CD4-positive, alpha-beta T cell treated with Interleukin-6 at 100 ng/mL for 8 hours (primary cell): ENCODE measurements around the gene WDR37.
"Not testable (repeated sequence)": the region's sequence is repeated elsewhere in the genome, so short reads cannot be mapped to it uniquely, and the experiment has no call there.

ENCODE experiments used
- DNase-seq: peaks from one replicate; pipeline ENCODE4 v3.0.0-alpha.2; 2020; ENCODE audit warnings: mixed read lengths, low spot score

Gene WDR37

DNA sequence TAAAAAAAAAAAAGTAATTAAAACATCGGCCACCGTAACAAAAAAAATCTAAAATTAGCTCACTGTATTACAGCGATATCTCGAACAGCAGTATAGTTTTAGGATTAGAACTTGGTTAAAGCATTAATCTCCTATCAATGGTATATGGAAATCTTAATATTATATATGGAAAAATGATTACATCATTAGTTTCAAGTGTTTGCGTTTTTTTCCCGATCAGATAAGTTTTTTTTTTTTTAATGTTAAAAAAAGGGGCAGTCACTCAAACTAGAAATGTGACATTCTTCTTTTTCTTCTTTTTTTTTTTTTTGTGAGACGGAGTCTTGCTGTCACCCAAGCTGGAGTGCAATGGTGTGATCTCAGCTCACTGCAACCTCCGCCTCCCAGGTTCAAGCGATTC lies 14.7 kb upstream of the WDR37 start:
- DNase-seq: no peak

DNA sequence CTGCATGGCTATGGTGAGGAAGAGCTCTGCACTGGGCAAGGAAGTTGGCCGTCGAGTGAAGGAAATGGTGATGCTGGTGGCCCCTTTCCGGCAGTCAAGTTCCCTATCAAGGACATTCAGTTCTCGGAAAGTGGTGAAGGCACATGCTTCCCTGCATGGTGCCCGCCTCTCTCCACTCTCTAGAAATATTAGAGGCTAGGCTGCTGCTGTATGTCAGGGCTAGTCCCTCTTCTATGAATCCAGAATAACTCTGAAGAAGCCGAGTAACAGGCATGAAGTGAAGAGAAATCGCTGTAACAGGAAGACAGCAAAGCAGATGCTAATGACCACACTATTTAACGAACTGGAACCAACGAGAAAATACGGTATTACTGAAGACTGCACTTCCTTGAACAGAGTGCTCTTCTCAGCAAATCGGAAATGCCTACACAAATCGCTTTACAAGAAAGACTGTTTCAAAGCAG lies 12.6 kb upstream of the WDR37 start:
- peak; percentile 27 for DNase-seq

DNA sequence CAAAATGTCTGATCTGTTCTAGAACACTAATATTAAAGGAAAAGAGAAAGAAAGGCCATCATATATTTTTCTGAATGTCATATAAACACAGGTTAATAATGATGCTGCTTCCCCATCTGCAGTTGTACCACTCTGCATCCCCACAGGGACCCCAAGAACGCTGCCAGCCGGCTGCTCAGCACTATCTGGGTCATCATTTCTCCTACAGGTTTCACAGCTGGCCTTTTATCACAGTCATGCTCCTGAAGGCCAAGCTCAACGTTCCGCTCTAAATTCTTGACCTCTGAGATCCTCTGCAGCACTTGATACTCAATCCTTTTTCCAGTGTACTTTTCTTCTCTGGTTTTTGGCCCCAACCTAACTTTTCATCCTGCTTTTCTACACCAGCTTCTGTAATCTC lies 12.0 kb upstream of the WDR37 start:
- no peak for DNase-seq

DNA sequence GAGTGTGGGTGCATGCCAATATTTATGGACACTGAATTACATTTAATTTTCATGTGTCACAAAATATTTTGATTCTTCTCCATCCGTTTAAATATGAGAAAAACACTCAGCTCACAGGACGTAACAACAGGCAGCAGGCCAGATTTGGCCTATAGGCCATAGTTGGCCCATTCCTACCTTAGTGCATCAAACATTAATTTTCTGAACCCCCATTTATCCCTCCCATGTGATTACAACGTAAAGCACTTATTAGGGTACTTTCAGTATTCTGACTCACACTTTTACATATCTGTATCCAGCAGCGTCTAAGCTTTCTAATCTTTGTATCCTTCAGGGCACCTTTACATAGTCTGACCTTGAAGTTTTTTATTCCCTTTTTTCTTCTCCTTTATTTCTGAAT lies 11.2 kb upstream of the WDR37 start:
- no peak for DNase-seq

DNA sequence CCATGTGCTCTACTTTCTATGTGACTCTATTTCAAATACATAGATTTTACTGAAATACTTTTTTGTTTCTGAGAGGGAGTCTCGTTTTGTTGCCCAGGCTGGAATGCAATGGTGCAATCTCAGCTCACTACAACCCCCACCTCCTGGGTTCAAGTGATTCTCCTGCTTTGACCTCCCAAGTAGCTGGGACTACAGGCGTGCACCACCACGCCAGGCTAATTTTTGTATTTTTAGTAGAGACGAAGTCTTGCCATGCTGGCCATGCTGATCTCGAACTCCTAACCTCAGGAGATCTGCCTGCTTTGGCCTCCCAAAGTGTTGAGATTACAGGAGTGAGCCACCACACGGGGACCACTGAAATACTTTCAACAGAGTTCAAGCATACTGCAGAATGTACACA lies 10.8 kb upstream of the WDR37 start:
- DNase-seq: no peak

DNA sequence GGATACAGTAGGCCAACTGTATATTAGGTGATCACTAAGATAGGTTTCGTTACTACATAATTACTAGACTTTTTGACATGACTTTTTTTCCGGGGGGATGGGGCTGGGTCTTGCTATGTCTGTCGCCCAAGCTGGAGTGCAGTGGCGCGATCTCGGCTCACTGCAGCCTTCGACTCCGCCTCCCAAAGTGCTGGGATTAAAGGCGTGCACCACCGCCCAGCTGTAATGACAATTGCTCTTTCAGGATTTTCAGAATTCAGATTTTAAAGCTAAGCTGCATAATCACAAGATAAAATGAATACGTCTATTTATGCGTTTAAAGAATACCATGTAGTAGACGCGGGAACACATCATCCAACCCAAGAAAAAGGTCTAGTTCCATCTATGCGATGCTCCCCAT lies 8.2 kb upstream of the WDR37 start:
- DNase-seq: no peak

DNA sequence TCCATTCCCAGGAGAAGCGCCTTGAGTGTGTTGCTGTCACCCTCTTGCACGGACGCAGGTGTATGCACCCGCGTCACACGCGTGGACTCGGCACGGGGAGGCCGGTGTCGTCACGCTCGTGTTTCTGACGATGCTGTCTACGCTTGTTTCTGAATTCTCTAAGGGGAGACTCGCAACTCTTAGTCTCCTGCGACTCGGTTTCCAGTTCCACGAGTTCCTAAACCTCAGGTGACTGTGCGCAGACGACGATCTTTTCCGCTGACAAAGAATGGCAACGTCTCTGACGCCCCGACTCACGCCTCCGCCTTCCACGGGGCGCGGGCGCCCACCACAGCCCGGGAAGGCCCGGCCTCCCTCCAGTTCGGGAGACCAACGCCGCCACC lies 7.8 kb upstream of the WDR37 start:
- DNase-seq: peak; percentile 49

DNA sequence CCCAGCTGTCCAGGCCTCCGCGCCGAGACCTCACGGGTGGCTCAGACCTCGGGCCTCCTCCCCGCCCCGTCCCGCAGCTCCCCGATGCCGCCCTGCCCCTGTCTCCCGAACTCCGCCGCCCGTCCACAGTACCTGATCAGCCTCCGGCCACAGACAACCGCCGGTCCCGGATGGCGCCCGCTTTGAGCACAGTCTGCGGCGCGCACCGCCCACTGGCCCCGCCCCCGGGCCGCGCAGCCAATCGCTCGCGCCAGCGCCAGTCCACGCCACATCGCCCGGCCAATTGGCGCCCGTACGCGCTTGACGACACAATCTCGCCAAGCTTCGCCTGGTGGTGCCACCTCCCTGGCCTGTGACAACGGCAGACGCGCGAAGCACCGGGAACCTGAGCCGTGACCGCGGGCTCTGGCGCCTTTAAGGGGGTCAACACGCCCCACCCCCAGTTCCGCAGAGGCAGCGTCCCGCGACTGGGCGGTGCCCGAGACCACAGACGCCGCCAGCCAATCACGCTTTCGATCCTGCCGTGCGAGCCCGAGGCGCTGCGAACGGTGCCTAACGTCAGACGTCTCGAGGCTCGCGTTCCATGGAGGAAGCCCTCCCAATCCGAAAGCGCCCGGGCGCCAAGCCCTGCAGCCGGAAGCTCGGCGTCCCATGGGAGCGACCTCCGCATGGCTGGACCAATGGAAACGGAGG lies 7.3 kb upstream of the WDR37 start, which contains the start of gene IDI1:
IDI1 (minus strand) TSS at position 388 of the 693 bp plus-strand sequence; CDS start at position 272, 116 bp downstream.
- DNase-seq: peak; percentile 95

DNA sequence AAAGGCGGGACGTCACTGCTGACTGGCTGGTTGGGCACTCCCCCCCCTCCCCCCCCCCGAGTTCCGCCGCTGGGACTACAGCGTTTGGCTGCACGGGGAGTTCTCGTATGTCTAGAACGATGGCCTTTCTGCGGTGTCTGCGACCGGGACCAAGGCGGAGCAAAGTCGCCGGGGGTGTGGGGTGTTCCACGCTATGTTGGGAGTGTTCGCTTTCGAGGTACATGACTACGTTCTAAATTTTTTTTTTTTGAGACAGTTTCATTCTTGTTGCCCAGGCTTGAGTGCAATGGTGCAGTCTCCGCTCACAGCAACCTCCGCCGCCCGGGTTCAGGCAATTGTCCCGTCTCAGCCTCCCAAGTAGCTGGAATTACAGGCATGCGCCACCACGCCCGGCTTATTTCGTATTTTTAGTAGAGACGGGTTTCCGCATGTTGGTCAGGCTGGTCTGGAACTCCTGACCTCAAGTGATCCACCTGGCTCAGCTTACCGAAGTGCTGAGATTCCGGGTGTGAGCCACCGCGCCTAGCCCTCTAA lies 6.7 kb upstream of the WDR37 start:
- no peak for DNase-seq

DNA sequence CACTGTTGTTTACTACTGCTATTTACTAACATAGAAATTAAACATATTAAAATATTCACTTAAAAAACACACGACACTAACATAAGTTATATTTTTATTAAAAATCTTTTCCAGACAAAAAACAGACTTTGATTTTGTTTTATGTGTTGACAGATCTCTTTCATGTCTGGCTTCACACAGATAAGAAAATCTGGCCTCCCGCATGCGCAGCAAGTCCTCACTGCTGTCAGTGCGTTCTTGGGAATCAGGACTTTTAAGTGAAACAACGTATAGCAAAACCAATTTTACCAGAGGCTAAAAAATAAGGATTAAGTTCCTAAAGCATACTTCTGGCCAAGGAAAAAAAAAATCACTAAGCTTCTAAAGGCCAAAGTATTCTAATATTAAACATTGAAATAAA lies 6.0 kb upstream of the WDR37 start:
- no peak for DNase-seq

DNA sequence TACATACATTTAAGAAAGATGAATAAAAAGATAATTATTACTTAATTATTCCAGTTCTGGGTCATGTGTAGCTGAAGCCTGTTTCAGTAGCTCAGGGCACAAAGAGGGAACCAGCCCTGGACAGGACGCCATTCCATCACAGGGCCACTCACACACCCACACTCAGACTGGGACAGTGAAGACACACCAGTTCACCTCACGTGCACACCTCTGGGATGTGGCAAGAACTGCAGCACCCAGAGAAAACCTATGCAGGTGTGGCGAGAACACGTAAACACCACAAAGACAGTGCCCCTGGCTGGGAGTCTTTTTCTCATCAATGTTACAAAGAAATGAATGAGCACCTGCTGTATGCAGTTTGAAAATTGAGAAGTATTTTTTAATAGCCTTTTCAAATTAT lies 5.6 kb upstream of the WDR37 start:
- peak; percentile 37 for DNase-seq

DNA sequence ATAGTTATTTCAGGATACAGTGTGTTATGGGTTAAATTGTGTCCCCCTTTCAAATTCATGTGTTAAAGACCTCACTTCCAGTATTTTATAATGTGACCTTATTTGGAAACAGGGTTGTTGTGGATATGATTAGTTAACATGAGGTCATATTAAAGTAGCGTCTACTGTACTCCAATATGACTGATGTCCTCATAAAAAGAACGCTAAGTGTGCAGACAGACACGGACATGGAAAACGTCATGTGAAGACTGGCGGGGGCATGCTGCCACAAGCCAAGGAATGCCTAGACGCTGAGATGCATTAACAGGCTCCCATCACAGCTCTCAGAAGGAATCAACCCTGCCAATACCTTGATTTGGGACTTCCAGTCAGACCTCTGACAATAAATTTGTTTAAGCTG lies 1.5 kb upstream of the WDR37 start:
- no peak for DNase-seq

DNA sequence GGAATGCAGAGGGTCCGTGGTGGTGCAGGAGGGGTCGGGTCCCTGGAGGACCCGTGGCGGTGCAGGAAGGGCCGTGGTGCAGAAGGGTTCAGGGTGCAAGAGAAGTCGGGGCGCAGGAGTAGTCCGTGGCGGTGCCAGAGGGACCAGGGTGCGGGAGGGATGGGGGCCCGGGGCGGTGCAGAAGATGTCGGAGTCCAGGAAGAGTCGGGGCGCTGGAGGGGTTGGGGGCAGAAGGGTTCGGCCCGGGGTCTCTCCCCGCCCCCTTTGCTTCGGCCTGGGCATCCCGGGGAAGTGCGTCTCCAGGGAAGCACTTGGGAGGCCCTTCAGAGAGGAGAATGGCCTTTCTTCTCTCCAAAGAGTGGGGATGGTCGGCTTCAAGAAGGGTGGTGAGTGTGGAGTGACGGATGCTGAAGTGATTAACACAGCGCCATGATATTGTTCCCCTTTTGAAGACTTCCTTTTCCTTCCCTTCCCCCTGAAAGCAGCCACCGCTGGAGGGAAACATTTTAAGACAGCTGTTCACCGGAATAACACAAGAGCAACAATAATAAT lies 997 bp downstream of the WDR37 start:
- no peak for DNase-seq

DNA sequence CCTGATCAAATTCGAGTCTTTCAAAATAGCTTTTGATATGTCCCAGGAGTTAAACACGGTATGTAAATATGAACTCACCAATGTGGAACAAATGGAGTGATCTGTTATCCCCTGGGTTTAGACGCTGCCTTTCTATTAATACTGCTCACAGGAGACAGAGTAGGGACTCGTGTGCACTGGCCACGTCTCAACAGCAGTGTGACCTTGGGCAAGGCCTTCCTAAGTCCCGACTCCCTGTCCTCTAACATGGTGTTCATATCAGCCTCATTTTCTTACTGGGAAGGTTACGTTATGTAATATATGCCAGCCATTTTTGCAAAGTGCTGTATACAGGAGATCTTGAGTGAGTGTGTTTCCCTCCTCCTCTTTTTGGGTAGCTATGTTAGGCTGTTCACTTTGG lies 1.8 kb downstream of the WDR37 start:
- DNase-seq: no peak

DNA sequence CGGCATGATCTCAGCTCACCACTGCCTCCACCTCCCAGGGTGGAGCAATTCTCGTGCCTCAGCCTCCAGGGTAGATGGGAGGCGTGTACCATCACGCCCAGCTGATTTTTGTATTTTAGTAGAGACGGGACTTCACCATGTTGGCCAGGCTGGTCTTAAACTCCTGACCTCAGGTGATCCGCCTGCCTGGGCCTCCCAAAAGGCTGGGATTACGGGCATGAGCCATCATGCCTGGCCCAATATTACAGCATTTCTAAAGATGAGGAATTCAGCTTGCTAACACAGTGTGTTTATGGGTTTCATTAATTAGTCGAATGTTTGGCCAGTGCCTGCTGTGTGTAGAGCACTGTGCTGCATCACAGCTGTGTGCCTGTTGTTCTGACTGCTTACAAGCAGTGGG lies 3.7 kb downstream of the WDR37 start:
- no peak for DNase-seq

DNA sequence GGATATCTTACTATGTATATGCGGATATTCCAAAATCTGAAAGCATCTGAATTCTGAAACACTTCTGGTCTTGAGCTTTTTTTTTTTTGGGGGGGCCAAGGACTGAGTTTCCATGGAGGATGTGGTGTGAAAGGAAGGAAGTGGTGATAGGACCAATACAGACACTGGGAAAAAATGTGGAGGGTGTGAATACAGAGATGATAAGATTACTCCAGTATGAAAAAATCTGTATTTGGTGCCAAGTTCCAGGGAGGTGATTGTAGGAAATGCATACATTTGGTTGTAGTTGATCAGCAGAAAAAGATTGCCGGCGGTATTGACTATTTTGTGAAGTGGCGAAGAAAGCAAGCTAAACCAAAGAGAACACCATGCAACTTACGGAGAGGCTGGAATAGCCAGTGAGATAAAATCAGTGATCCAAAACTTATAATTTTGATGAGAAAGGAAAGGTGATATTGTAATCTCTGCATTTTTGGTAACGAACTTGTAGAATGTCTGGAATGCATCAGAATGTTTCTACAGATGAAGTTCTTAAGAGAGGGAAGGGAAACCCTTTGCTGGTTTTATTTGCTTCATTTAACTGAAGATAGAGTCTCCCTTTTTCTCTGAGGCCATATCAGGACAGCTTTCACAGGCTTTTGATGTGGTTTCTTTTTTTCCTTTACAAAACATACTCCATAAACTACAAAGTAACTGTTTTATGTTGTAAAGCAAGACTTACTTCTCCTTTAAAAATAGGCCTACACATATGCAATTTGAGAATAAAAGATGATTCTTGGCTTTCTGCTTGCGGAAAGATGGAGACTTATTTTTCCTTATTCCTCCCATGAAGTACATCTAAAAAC lies 6.0 kb downstream of the WDR37 start:
- DNase-seq: no peak

DNA sequence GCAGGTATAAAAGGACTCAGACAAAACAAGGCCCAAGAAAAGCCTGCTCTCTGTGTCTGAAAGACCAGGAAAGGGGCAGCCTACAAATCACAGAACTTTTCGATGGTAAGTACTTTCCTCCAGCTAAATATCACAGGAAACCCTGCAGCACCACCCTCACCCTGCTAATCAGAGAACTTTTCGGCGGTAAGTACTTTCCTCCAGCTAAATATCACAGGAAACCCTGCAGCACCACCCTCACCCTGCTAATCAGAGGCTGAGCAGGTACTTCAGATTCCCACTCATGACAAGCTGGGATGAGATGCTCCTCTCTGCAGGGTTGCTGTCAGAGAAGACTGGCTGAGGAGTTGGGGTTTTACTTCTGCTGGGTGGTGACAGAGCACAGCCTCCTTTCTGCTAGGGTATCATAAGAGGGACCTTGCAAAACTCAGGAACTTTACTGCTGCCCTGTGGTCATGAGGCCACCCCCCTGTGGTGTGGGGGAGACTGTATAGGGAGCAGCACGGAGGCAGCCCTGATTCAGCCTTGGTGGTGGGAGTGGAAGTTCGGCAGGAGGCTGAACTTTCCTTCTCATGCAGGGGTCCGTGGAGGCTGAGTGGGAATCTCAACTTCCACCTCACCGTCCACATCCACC lies 7.2 kb downstream of the WDR37 start:
- peak; percentile 45 for DNase-seq

DNA sequence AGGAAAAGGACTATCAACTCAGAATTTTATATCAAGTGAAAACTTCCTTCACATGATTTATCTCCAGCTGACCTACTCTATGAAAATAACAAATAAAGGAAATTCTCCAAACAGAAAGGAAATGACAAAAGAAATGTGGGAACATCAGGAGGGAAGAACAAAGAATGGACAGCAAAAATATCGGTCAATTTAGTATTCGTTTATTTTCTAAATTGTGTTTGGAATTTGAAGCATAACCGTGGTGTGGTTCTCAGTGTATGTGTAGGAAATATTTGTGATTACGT lies 8.7 kb downstream of the WDR37 start:
- DNase-seq: no peak

DNA sequence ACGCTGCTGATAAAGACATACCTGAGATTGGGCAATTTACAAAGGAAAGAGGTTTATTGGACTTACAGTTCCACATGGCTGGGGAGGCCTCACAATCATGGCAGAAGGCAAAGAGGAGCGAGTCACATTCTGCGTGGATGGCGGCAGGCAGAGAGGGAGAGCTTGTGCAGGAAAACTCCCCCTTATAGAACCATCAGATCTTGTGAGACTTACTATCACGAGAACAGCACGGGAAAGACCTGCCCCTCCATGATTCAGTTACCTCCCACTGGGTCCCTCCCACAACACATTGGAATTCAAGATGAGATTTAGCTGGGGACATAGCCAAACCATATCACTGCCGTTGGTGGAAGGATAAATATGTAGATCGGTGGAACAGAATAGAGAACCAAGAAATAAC lies 10.5 kb downstream of the WDR37 start:
- DNase-seq: not testable (repeated sequence)

DNA sequence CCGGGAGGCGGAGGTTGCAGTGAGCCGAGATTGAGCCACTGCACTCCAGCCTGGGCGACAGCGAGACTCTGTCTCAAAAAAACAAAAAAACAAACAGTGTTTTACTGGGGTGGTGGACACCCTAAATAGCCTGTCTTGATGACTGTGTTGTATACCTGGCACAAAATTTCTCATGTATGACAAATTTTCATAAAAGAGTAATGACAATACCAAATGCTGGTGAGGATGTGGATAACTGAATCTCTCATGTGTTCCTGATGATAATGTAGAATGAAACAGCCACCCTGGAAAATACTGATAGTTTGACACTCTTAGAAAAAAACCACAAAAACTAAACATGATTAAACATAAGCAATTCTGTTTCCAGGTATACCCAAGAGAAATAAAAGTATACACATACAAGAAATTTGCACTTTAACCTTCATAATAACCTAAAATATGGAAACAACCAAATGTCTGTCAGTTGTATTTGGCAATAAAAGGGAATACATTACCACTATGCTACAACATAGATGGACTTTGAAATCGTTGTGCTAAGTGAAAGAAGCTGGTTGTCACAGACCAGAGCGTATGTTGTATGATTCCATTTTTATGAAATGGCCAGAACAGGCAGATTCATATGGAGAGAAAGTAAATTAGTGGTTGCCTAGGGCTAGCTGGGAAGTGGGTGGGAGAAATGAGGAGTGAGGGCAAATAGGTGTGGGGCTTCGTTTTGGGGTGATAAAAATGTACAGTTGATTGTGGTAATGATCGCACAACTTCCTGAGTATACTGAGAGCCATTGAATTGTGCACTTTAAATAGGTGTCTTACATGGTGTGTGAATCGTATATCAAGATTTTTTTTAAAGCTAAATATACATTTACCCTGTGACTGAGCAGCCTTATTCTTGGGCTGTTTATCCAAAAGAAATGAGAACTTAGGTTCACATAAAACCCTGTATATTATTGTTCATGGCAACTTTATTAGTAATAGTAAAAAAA lies 12.5 kb downstream of the WDR37 start:
- DNase-seq: no peak

DNA sequence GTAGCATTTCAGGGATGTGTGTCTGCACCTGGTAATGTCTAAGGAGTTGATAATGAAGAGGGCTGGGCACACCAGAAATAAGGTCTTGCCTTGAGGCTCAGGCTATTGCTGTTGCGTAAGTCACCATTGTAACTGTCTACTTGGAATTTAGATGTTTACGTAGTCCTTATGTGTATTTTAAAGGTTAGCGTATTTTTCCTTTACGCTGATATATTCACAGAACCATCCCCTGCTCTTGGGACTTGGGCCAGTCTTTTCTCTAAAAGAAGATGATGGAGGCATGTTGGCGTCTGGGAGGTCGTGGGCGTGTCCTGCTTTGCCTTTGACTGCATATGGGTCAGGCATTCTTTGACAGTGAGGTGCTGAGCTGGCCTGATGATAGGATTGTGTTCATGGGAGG lies 14.7 kb downstream of the WDR37 start:
- no peak for DNase-seq
